Osteoblast (primary cell): ENCODE data around the gene PLAAT5. TPM values are rescaled to one million over a fixed set of nuclear protein-coding genes. Genes with fewer than 3 reads are reported as not detected.

Source experiments
- DNase-seq: peaks from one replicate; pipeline ENCODE4 v3.0.0; 2011; ENCODE audit warnings: low spot score, mixed read lengths; ENCODE audit not compliant: insufficient read length; ENCODE audit errors: missing footprints
- H2AFZ ChIP-seq: 2 replicates; pipeline ENCODE4 v1.6.0; 2011; ENCODE audit warnings: mild to moderate bottlenecking, low read length
- H3K27ac ChIP-seq: 2 replicates; pipeline ENCODE4 v1.5.1; 2011; ENCODE audit warnings: mild to moderate bottlenecking, low read depth, low read length, moderate library complexity
- H3K27me3 ChIP-seq: 2 replicates; pipeline ENCODE4 v1.6.0; 2012; ENCODE audit warnings: mild to moderate bottlenecking, control low read depth, inconsistent platforms, low read length, moderate library complexity; ENCODE audit not compliant: insufficient read depth
- H3K36me3 ChIP-seq: 2 replicates; pipeline ENCODE4 v1.5.1; 2011; ENCODE audit warnings: mild to moderate bottlenecking, low read length, control low read depth, moderate library complexity; ENCODE audit not compliant: insufficient read depth
- H3K4me1 ChIP-seq: 2 replicates; pipeline ENCODE4 v1.5.1; 2011; ENCODE audit warnings: mild to moderate bottlenecking, low read length, control low read depth, moderate library complexity; ENCODE audit not compliant: insufficient read depth
- H3K4me2 ChIP-seq: 2 replicates; pipeline ENCODE4 v1.6.0; 2011; ENCODE audit warnings: mild to moderate bottlenecking, low read length; ENCODE audit not compliant: insufficient read depth
- H3K4me3 ChIP-seq: fragments of 200-600 bp; sonication (generic); 3 replicates; pipeline ENCODE4 v1.5.1; 2012; ENCODE audit warnings: mild to moderate bottlenecking, low read length, inconsistent platforms; ENCODE audit not compliant: insufficient read depth
- H3K79me2 ChIP-seq: 2 replicates; pipeline ENCODE4 v1.6.0; 2012; ENCODE audit warnings: mild to moderate bottlenecking, low read length, control low read depth, inconsistent platforms; ENCODE audit not compliant: insufficient read depth
- H3K9me3 ChIP-seq: 2 replicates; pipeline ENCODE4 v1.5.1; 2011; ENCODE audit warnings: low read depth, low read length, control low read depth
- H4K20me1 ChIP-seq: 2 replicates; pipeline ENCODE4 v1.6.0; 2012; ENCODE audit warnings: mild to moderate bottlenecking, low read length, control low read depth; ENCODE audit not compliant: insufficient read depth
- total RNA-seq: library from RNA; depleted of rRNA; stranded (reverse); fragments of >200 nt; gene quantifications from 2 replicates; pipeline ENCODE4 v1.2.3, GENCODE V29; 2012
- TF ChIP-seq, protein P1 (sequence below): IDR thresholded peaks from 2 replicates; pipeline ENCODE4 v1.5.1; 2011; ENCODE audit warnings: mild to moderate bottlenecking, low read depth, low read length, moderate library complexity; ENCODE audit errors: extremely low read depth

The PLAAT5 gene
- total RNA-seq, 1 donor: not detected

DNA sequence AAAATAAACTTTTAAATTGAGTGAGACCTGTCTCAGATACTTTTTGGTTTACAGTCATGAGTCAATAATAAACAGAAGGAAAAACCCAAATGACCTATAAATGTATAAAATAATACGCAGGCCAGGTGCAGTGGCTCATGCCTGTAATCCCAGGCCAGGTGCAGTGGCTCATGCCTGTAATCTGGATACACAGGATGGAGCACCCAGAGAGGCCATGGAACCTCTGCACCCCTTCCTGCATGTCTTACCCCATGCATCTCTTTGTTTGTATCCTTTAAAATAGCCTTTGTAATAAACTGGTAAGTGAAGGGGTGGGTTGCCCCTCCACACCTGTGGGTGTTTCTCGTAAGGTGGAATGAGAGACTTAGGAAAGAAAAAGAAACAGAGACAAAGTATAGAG is 36.7 kb upstream of the PLAAT5 start:
- no peak overlapping the region for H2AFZ ChIP-seq
- DNase-seq: no peak
- H3K36me3 ChIP-seq: no peaks in the 10 kb centered on the region
- H3K9me3 ChIP-seq: no peaks in the 10 kb centered on the region
- no peaks in the 10 kb centered on the region for H3K27me3 ChIP-seq
- H4K20me1 ChIP-seq: no peaks in the 10 kb centered on the region
- no peak overlapping the region for H3K4me3 ChIP-seq
- TF ChIP-seq, protein P1, sequence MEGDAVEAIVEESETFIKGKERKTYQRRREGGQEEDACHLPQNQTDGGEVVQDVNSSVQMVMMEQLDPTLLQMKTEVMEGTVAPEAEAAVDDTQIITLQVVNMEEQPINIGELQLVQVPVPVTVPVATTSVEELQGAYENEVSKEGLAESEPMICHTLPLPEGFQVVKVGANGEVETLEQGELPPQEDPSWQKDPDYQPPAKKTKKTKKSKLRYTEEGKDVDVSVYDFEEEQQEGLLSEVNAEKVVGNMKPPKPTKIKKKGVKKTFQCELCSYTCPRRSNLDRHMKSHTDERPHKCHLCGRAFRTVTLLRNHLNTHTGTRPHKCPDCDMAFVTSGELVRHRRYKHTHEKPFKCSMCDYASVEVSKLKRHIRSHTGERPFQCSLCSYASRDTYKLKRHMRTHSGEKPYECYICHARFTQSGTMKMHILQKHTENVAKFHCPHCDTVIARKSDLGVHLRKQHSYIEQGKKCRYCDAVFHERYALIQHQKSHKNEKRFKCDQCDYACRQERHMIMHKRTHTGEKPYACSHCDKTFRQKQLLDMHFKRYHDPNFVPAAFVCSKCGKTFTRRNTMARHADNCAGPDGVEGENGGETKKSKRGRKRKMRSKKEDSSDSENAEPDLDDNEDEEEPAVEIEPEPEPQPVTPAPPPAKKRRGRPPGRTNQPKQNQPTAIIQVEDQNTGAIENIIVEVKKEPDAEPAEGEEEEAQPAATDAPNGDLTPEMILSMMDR: no peak
- H3K4me2 ChIP-seq: no peak overlapping the region
- no peaks in the 10 kb centered on the region for H3K79me2 ChIP-seq
- peaks cover 6% of the 10 kb centered on the region for H3K4me1 ChIP-seq
- no peak overlapping the region for H3K27ac ChIP-seq

DNA sequence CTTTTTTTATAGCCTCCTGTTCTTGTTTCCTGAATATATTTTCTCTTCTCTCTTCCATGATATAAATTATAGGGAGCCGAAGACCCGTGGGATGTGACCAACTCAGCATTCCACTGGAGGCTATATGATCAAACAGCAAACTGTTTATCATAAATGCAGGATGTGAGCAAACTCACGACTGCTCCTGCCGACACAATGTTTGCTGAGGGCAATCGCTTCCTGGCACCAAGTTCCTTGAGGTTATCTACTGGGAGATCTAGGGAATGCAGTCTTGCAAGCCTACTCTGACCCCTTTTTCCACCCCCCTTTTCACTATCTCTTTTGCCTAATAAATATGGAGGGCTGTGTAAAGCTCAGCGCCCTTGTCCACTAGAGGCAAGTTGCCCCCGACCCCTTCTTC is 32.2 kb upstream of the PLAAT5 start:
- H3K27ac ChIP-seq: no peak overlapping the region
- H3K79me2 ChIP-seq: no peaks in the 10 kb centered on the region
- H3K4me2 ChIP-seq: no peak overlapping the region
- H3K36me3 ChIP-seq: no peaks in the 10 kb centered on the region
- TF ChIP-seq, protein P1: no peak
- DNase-seq: no peak
- no peaks in the 10 kb centered on the region for H3K27me3 ChIP-seq
- no peaks in the 10 kb centered on the region for H3K9me3 ChIP-seq
- no peak overlapping the region for H2AFZ ChIP-seq
- no peak overlapping the region for H3K4me3 ChIP-seq
- no peaks in the 10 kb centered on the region for H4K20me1 ChIP-seq
- no peaks in the 10 kb centered on the region for H3K4me1 ChIP-seq

DNA sequence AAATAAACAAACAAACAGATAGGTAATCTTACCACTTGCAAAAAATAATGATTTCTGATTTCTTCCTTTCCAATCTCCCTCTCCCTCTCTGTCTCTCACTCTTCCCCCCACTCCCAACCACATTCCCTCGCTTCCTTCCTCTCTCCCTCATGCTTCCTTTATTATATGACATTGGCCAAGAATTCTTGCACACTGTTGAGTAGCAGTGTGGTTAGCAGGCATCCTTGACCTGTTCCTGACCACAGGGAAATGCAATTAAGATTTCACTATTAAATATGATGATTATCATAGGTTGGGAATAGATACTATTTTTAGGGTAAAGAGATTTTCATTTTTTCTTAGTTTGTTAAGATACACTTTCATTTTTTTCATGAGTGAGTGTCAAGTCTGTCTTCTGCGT is 30.9 kb upstream of the PLAAT5 start:
- Histone ChIP-seq H2AFZ (no peak overlapping the region), H3K9me3 (no peaks in the 10 kb centered on the region), H3K36me3 (no peaks in the 10 kb centered on the region), H3K4me2 (no peak overlapping the region), H3K79me2 (no peaks in the 10 kb centered on the region), H3K4me1 (no peaks in the 10 kb centered on the region), H3K4me3 (no peak overlapping the region), H4K20me1 (no peaks in the 10 kb centered on the region), H3K27ac (no peak overlapping the region), H3K27me3 (no peaks in the 10 kb centered on the region)
- DNase-seq: no peak
- TF ChIP-seq, protein P1: no peak

DNA sequence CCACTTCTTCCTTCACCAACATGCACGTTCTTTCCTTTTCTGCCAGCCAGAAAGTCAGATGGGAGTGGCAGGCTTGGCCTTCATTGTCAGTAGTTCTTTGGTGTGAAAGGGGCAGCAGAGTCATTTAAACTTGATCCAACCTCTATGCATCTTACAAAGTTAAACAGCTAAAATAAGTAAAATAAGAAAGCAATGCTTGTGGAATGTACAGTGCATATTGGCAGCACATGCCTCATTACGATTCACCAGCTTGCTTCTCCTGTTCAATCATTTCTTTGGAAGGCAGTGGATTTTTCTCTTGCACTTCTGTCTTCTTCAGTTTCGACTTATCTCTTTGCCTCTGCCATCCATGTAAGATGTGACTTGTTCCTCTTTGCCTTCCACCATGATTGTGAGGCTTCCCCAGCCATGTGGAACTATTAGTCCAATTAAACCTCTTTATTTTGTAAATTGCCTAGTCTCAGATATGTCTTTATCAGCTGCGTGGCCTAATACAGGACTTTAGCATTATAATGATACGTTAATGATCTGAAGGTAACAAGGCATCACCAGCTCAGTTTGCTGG is 29.7 kb upstream of the PLAAT5 start:
- no peak overlapping the region for H3K4me2 ChIP-seq
- no peak for DNase-seq
- H3K9me3 ChIP-seq: no peaks in the 10 kb centered on the region
- no peak overlapping the region for H3K27ac ChIP-seq
- no peaks in the 10 kb centered on the region for H3K36me3 ChIP-seq
- H3K27me3 ChIP-seq: no peaks in the 10 kb centered on the region
- H3K4me3 ChIP-seq: no peak overlapping the region
- no peaks in the 10 kb centered on the region for H3K4me1 ChIP-seq
- H4K20me1 ChIP-seq: no peaks in the 10 kb centered on the region
- peak overlapping the region; percentile 6 for H2AFZ ChIP-seq
- no peaks in the 10 kb centered on the region for H3K79me2 ChIP-seq
- TF ChIP-seq, protein P1: no peak
